ENCODE results near the gene TMEM272.

Gene TMEM272

DNA sequence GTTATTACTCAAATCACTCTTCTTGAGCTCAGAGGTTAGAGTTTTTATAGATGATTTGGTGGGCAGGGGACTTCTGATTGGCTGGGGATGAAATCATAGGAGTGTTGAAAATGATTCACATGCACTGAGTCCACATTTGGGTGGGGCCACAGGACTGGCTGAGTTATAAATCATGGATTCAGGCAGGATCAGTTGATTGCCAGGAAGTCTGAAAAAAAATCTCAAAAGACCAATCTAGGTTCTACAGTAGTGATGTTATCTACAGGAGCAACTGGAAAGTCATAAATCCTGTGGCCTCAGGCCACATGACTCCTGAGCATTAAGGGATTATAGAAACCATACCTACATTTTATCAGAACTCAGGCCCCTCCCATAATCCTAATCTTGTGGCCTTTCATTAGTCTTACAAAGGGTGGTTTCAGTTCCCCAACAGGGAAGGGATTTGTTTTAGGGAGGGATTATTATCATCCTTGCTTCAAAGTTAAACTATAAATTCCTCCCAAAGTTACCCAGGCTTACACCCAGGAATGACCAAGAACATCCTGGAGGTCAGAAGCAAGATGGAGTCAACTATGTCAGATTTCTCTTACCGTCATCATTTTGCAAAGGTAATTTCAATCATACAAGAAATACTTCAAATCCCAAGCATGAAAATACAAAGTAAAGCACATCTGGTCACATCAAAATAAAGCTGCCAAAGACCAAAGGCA is 11.2 kb upstream of the TMEM272 start:
- no peak for ATAC-seq
- no peak for TF ChIP-seq SNAI2 (CRISPR knock-in tag; IDR thresholded peaks at IDR 0.05)
- no peak for TF ChIP-seq ZNF8 (CRISPR knock-in tag; IDR thresholded peaks at IDR 0.05)
- no peak for TF ChIP-seq CREB5 (CRISPR knock-in tag; IDR thresholded peaks at IDR 0.05; ENCODE audit: low read depth)
- TF ChIP-seq, protein P1, sequence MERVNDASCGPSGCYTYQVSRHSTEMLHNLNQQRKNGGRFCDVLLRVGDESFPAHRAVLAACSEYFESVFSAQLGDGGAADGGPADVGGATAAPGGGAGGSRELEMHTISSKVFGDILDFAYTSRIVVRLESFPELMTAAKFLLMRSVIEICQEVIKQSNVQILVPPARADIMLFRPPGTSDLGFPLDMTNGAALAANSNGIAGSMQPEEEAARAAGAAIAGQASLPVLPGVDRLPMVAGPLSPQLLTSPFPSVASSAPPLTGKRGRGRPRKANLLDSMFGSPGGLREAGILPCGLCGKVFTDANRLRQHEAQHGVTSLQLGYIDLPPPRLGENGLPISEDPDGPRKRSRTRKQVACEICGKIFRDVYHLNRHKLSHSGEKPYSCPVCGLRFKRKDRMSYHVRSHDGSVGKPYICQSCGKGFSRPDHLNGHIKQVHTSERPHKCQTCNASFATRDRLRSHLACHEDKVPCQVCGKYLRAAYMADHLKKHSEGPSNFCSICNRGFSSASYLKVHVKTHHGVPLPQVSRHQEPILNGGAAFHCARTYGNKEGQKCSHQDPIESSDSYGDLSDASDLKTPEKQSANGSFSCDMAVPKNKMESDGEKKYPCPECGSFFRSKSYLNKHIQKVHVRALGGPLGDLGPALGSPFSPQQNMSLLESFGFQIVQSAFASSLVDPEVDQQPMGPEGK (CRISPR knock-in tag; IDR thresholded peaks at IDR 0.05; ENCODE audit: borderline replicate concordance) = no peak

DNA sequence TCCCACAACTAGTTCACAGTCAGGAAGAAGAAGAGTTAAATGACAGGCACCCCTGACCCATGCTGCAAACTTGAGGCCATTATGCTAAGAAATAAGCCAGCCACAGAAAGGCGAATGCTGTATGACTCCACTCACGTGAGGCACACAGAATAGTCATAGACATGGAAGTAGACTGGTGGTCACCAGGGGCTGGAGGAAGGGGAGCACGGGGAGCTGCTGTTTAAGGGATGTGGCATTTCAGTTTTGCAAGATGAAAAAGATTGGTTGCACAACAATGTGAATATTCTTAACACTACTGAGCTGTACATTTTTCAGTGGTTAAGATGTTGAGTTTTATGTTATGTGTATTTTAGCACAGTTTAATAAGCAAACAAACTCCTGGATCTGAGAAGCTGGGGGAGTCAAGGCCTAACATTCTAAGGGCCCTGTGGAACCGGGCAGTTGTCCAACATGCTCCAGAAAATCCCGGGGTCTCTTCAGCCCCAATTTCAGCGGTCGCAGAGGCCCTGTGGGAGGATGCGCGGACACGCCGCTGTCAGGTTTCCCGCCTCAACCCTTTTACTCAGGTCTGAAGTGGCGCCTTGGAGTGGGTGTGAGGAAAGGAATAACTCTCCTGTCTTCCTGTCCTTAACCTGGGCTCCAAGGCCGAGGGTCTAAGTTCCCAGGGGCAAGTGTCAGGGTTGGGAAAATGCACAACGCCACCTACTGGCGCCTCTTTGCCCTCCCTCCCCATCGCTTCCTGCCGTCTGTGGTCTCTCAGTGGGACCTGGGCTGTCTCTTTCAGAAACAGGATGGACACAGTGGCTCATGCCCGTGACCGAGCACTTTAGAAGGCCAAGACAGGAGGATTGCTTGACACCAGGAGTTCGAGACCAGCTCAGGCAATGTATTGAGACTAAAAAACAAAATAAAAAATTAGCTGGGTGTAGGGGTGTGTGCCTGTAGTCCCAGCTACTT is 4.4 kb upstream of the TMEM272 start:
- peak; percentile 85 for ATAC-seq
- TF ChIP-seq ISL1 (CRISPR knock-in tag; IDR thresholded peaks at IDR 0.05) (no peak), ZFP3 (CRISPR knock-in tag; IDR thresholded peaks at IDR 0.05) (peak; percentile 92; the same call in 1 of the 2 replicates)

DNA sequence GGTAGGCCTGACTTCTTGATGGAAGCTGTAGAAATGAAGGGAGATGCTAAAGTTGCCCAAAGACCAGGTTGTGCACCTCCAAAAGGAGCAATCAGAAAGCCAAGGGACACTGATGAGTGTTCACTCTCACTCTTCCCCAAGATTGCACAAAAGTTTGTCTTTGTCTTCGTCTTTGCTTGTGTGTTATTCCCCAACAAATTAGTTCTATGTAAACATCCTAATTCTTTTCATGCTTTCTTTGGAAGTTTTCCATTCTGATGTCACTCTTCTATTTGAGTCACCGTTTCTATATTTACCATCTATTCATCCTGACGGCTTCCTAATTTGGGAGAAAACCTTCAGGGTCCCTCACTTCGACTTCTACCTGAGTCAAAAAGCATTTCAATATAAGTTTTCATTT is 3.7 kb upstream of the TMEM272 start:
- TF ChIP-seq PPARA (CRISPR knock-in tag; IDR thresholded peaks at IDR 0.05; ENCODE audit: borderline replicate concordance) = no peak
- no peak for TF ChIP-seq RARB (CRISPR knock-in tag; IDR thresholded peaks at IDR 0.05)
- no peak for TF ChIP-seq ZFP3 (CRISPR knock-in tag; IDR thresholded peaks at IDR 0.05)
- TF ChIP-seq BACH2 (CRISPR knock-in tag; IDR thresholded peaks at IDR 0.05; ENCODE audit: borderline replicate concordance) = no peak
- no peak for TF ChIP-seq ARNTL (CRISPR knock-in tag; IDR thresholded peaks at IDR 0.05; ENCODE audit: borderline replicate concordance, low read depth)
- no peak for TF ChIP-seq ZNF70 (CRISPR knock-in tag; IDR thresholded peaks at IDR 0.05)
- no peak for TF ChIP-seq ESRRG (CRISPR knock-in tag; IDR thresholded peaks at IDR 0.05)
- TF ChIP-seq, protein P2, sequence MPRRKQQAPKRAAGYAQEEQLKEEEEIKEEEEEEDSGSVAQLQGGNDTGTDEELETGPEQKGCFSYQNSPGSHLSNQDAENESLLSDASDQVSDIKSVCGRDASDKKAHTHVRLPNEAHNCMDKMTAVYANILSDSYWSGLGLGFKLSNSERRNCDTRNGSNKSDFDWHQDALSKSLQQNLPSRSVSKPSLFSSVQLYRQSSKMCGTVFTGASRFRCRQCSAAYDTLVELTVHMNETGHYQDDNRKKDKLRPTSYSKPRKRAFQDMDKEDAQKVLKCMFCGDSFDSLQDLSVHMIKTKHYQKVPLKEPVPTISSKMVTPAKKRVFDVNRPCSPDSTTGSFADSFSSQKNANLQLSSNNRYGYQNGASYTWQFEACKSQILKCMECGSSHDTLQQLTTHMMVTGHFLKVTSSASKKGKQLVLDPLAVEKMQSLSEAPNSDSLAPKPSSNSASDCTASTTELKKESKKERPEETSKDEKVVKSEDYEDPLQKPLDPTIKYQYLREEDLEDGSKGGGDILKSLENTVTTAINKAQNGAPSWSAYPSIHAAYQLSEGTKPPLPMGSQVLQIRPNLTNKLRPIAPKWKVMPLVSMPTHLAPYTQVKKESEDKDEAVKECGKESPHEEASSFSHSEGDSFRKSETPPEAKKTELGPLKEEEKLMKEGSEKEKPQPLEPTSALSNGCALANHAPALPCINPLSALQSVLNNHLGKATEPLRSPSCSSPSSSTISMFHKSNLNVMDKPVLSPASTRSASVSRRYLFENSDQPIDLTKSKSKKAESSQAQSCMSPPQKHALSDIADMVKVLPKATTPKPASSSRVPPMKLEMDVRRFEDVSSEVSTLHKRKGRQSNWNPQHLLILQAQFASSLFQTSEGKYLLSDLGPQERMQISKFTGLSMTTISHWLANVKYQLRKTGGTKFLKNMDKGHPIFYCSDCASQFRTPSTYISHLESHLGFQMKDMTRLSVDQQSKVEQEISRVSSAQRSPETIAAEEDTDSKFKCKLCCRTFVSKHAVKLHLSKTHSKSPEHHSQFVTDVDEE (CRISPR knock-in tag; IDR thresholded peaks at IDR 0.05) = no peak
- no peak for TF ChIP-seq CSDC2 (CRISPR knock-in tag; IDR thresholded peaks at IDR 0.05)
- ATAC-seq = no peak

- no peak for TF ChIP-seq ZNF8 (CRISPR knock-in tag; IDR thresholded peaks at IDR 0.05)
- no peak for TF ChIP-seq ZNF565 (CRISPR knock-in tag; conservative IDR thresholded peaks at IDR 0.05; ENCODE audit: low read depth)
- no peak for TF ChIP-seq ESRRG (CRISPR knock-in tag; IDR thresholded peaks at IDR 0.05)
- TF ChIP-seq TCF4 (CRISPR knock-in tag; IDR thresholded peaks at IDR 0.05; ENCODE audit: borderline replicate concordance) = no peak
- TF ChIP-seq ISL1 (CRISPR knock-in tag; IDR thresholded peaks at IDR 0.05) = no peak
- no peak for TF ChIP-seq POU6F1 (CRISPR knock-in tag; IDR thresholded peaks at IDR 0.05; ENCODE audit: borderline replicate concordance, low read depth)
- no peak for TF ChIP-seq TOX (CRISPR knock-in tag; IDR thresholded peaks at IDR 0.05; ENCODE audit: borderline replicate concordance)
- ATAC-seq = no peak
These were observed 1.8 kb upstream of the TMEM272 start for GRCh38 chr13:51846756-51847155.
